Lung microvascular endothelial cell (primary cell): Measurements from ENCODE around the gene B4GALT1. TPM values are rescaled to one million over a fixed set of nuclear protein-coding genes. Genes with fewer than 3 reads are reported as not detected.
"Not testable (repeated sequence)": the region's sequence is repeated elsewhere in the genome, so short reads cannot be mapped to it uniquely, and the experiment has no call there.

Source experiments
- DNase-seq, 2 donors: peaks; one replicate each; pipeline versions ENCODE4 v3.0.0 to v3.0.0-alpha.2; 2010; ENCODE audit warnings: low read depth in 2 of 2
- total RNA-seq: library from RNA; depleted of rRNA; stranded (reverse); fragments of >200 nt; gene quantifications from 2 replicates; pipeline ENCODE4 v1.2.1, GENCODE V29; 2014

The B4GALT1 gene
- total RNA-seq, 1 donor from 2014 or later, result 13.1 TPM

- DNase-seq, result no peak
Measured at GRCh38 chr9:33103501-33104281, 63.4 kb downstream of the B4GALT1 start.

GRCh38 chr9:33102551-33103210 is 64.5 kb downstream of the B4GALT1 start:
- DNase-seq, result no peak

- peak; percentile 19 to 40 for DNase-seq
Measured at GRCh38 chr9:33101104-33101951, 65.8 kb downstream of the B4GALT1 start.

GRCh38 chr9:33099754-33100153 is 67.4 kb downstream of the B4GALT1 start:
- DNase-seq, result no peak

GRCh38 chr9:33097192-33097591 is 69.9 kb downstream of the B4GALT1 start:
- no peak for DNase-seq

- DNase-seq, result no peak
Measured at GRCh38 chr9:33092634-33093033, 74.5 kb downstream of the B4GALT1 start.

GRCh38 chr9:33085672-33086071 is 81.5 kb downstream of the B4GALT1 start:
- not testable (repeated sequence) for DNase-seq

- DNase-seq, result peak; percentile 56 to 60
Measured at GRCh38 chr9:33082538-33083326, 84.4 kb downstream of the B4GALT1 start.

- DNase-seq, result no peak
Measured at GRCh38 chr9:33082128-33082527, 85.0 kb downstream of the B4GALT1 start.

- DNase-seq, result peak; percentile 91 to 94
Measured at GRCh38 chr9:33081128-33081851, 85.8 kb downstream of the B4GALT1 start.

GRCh38 chr9:33080534-33080933 is 86.6 kb downstream of the B4GALT1 start:
- no peak for DNase-seq

- DNase-seq, result peak; percentile 98 to 99
Measured at GRCh38 chr9:33076046-33077004, 90.8 kb downstream of the B4GALT1 start, which contains the start of gene SMU1. Gene SMU1 (minus strand): TSS chr9:33076674. CDS start chr9:33076608, 66 bp downstream.

GRCh38 chr9:33068991-33069390 is 98.1 kb downstream of the B4GALT1 start:
- no peak for DNase-seq

- DNase-seq, result no peak
Measured at GRCh38 chr9:33065157-33066076, 101.7 kb downstream of the B4GALT1 start.
